Prostate gland (tissue), 2 donors: ENCODE results near the gene RPS3.

ENCODE experiments used
- POLR2A ChIP-seq: fragments of 450-650 bp; IDR thresholded peaks from one replicate; pipeline ENCODE4 v1.6.1; 2016; ENCODE audit warnings: antibody characterized with exemption, mild to moderate bottlenecking
- TF ChIP-seq, protein P1 (sequence below), 4 experiments: fragments of 200-600 bp in 2 of 4; fragments of 450-650 bp in 2 of 4; sonication (generic) in 2 of 4; IDR thresholded peaks; 1 replicate in 3 of 4; 2 replicates in 1 of 4; pipeline ENCODE4 v1.5.1; 2016 to 2019; ENCODE audit warnings: antibody characterized with exemption in 4 of 4, mild to moderate bottlenecking in 2 of 4, moderate library complexity in 2 of 4

DNA sequence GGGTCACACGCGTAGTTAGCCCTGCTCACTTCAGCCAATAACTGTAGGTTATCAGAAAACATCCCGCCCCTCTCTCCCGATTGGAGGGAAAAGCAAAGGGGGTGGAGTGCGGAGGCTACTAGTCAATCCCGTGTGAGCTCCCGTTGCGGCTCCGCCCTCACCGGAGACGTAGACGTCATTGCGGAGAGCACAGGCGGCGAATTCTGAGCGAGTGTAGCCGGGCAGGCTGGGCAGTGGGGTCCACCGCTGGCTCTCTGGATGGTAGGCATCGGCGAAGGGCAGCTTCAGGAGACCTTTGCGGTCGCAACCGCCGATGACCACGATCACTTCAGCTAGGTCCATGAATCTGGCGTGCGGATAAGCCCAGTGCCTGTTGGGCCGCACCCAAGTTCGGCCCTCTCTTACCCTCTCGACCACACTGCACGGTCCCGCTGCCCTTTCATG lies 29.0 kb downstream of the RPS3 start:
- TF ChIP-seq, protein P1, sequence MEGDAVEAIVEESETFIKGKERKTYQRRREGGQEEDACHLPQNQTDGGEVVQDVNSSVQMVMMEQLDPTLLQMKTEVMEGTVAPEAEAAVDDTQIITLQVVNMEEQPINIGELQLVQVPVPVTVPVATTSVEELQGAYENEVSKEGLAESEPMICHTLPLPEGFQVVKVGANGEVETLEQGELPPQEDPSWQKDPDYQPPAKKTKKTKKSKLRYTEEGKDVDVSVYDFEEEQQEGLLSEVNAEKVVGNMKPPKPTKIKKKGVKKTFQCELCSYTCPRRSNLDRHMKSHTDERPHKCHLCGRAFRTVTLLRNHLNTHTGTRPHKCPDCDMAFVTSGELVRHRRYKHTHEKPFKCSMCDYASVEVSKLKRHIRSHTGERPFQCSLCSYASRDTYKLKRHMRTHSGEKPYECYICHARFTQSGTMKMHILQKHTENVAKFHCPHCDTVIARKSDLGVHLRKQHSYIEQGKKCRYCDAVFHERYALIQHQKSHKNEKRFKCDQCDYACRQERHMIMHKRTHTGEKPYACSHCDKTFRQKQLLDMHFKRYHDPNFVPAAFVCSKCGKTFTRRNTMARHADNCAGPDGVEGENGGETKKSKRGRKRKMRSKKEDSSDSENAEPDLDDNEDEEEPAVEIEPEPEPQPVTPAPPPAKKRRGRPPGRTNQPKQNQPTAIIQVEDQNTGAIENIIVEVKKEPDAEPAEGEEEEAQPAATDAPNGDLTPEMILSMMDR (IDR thresholded peaks at IDR 0.05): no peak
- peak; percentile 66 for TF ChIP-seq POLR2A
